Neuronal stem cell (in vitro differentiated cells): ENCODE measurements around the gene MACF1.
"Not testable (repeated sequence)": the region's sequence is repeated elsewhere in the genome, so short reads cannot be mapped to it uniquely, and the experiment has no call there.

ENCODE experiments used
- DNase-seq: peaks from one replicate; pipeline ENCODE4 v3.0.0-alpha.2; 2013; ENCODE audit warnings: low spot score
- H2AFZ ChIP-seq: one replicate; pipeline ENCODE4 v1.6.1; 2013; ENCODE audit warnings: mild to moderate bottlenecking, low read length, inconsistent platforms
- H2AK5ac ChIP-seq: 2 replicates; pipeline ENCODE4 v1.6.1; 2013; ENCODE audit warnings: low read depth, mild to moderate bottlenecking, inconsistent platforms, low read length, moderate library complexity, mixed read lengths
- H2BK120ac ChIP-seq: 2 replicates; pipeline ENCODE4 v1.6.1; 2013; ENCODE audit warnings: low read depth, mild to moderate bottlenecking, inconsistent platforms, low read length, moderate library complexity, mixed read lengths
- H2BK12ac ChIP-seq: one replicate; pipeline ENCODE4 v1.6.1; 2013; ENCODE audit warnings: low read length, inconsistent platforms
- H2BK15ac ChIP-seq: 2 replicates; pipeline ENCODE4 v1.6.1; 2013; ENCODE audit warnings: mild to moderate bottlenecking, low read length, inconsistent platforms, mixed read lengths
- H2BK5ac ChIP-seq: one replicate; pipeline ENCODE4 v1.6.1; 2013; ENCODE audit warnings: inconsistent platforms, mild to moderate bottlenecking, low read length, moderate library complexity
- H3K14ac ChIP-seq: one replicate; pipeline ENCODE4 v1.6.1; 2013; ENCODE audit warnings: low read length, inconsistent platforms
- H3K18ac ChIP-seq: 2 replicates; pipeline ENCODE4 v1.6.1; 2013; ENCODE audit warnings: low read length, inconsistent platforms
- H3K23ac ChIP-seq: 2 replicates; pipeline ENCODE4 v1.6.1; 2013; ENCODE audit warnings: low read depth, mild to moderate bottlenecking, mixed read lengths, low read length, inconsistent platforms; ENCODE audit not compliant: poor library complexity
- H3K27ac ChIP-seq: replicated peaks from 3 replicates; pipeline ENCODE4 v1.5.1; 2013; ENCODE audit warnings: low read length, inconsistent platforms
- H3K27me3 ChIP-seq, 3 experiments: 2 replicates each; pipeline ENCODE4 v1.6.1; 2013; ENCODE audit warnings: low read length in 3 of 3, mild to moderate bottlenecking in 2 of 3, inconsistent platforms in 1 of 3, low read depth in 1 of 3, mixed read lengths in 1 of 3, moderate library complexity in 1 of 3; ENCODE audit not compliant: control insufficient read depth in 3 of 3, insufficient read depth in 3 of 3
- H3K36me3 ChIP-seq, 2 donors: replicated peaks in 1 of 2; 2 replicates each; pipeline ENCODE4 v1.6.1; 2013; ENCODE audit warnings: low read length in 2 of 2; ENCODE audit not compliant: control insufficient read depth in 2 of 2, insufficient read depth in 2 of 2
- H3K4ac ChIP-seq: 2 replicates; pipeline ENCODE4 v1.6.1; 2013; ENCODE audit warnings: inconsistent platforms, mild to moderate bottlenecking, low read length, moderate library complexity
- H3K4me1 ChIP-seq, 2 donors: 1 replicate in 1 of 2; 2 replicates in 1 of 2; pipeline ENCODE4 v1.6.1; 2013; ENCODE audit warnings: low read length in 2 of 2, low read depth in 1 of 2; ENCODE audit not compliant: control insufficient read depth in 2 of 2, insufficient read depth in 1 of 2
- H3K4me2 ChIP-seq: one replicate; pipeline ENCODE4 v1.6.1; 2013; ENCODE audit warnings: mild to moderate bottlenecking, low read length, inconsistent platforms; ENCODE audit not compliant: insufficient read depth, poor library complexity, severe bottlenecking
- H3K4me3 ChIP-seq, 2 donors: 2 replicates each; pipeline ENCODE4 v1.5.1; 2013; ENCODE audit warnings: low read length in 2 of 2, mild to moderate bottlenecking in 2 of 2, inconsistent platforms in 1 of 2, moderate library complexity in 1 of 2
- H3K79me1 ChIP-seq: one replicate; pipeline ENCODE4 v1.6.1; 2013; ENCODE audit warnings: low read depth, mild to moderate bottlenecking, inconsistent platforms, low read length, moderate library complexity
- H3K9ac ChIP-seq: one replicate; pipeline ENCODE4 v1.6.1; 2013; ENCODE audit warnings: mild to moderate bottlenecking, low read depth, low read length, inconsistent platforms; ENCODE audit not compliant: poor library complexity
- H3K9me3 ChIP-seq, 2 donors: replicated peaks in 1 of 2; 2 replicates each; pipeline versions ENCODE3 to v1.6.1; 2013; ENCODE audit warnings: low read length in 2 of 2, mild to moderate bottlenecking in 2 of 2, inconsistent platforms in 1 of 2, low read depth in 1 of 2, mixed read lengths in 1 of 2, moderate library complexity in 1 of 2; ENCODE audit not compliant: control insufficient read depth in 2 of 2, insufficient read depth in 1 of 2
- H4K8ac ChIP-seq: one replicate; pipeline ENCODE4 v1.6.1; 2013; ENCODE audit warnings: low read depth, mild to moderate bottlenecking, inconsistent platforms, low read length, moderate library complexity
- H4K91ac ChIP-seq: one replicate; pipeline ENCODE4 v1.6.1; 2013; ENCODE audit warnings: low read length, low read depth, mild to moderate bottlenecking, inconsistent platforms; ENCODE audit not compliant: poor library complexity
- WGBS, 2 donors: extraction: QIAGEN DNeasy Blood & Tissue Kit; methylation state at CpG; one replicate each; pipeline ENCODE4 v1.1.7; 2013; ENCODE audit warnings: missing lambda C conversion rate in 2 of 2, mixed read lengths in 1 of 2; ENCODE audit not compliant: insufficient read length in 2 of 2, insufficient replicate concordance in 1 of 2; ENCODE audit errors: extremely low coverage in 2 of 2; 5-methylcytosine and 5-hydroxymethylcytosine counted together

The MACF1 gene

GRCh38 chr1:39492118-39493042 is 287.9 kb downstream of the MACF1 start:
- not testable (repeated sequence) for H4K8ac ChIP-seq, H3K4ac ChIP-seq, H3K79me1 ChIP-seq, H3K14ac ChIP-seq, H4K91ac ChIP-seq, H2BK15ac ChIP-seq, H3K4me1 ChIP-seq, DNase-seq, H2AK5ac ChIP-seq, H2BK5ac ChIP-seq, H3K18ac ChIP-seq, H3K9ac ChIP-seq, H2BK120ac ChIP-seq, H3K27ac ChIP-seq, H2BK12ac ChIP-seq, H3K9me3 ChIP-seq
- H3K36me3 ChIP-seq, result peaks cover 0 to 10% of the 10 kb centered on the region in 2 donors
- WGBS, 2 donors, result no CpG with 5 or more reads among the region's 67 CpGs
- H3K4me2 ChIP-seq, result peak overlapping the region; percentile 86
- peak overlapping the region; percentile 89 for H3K23ac ChIP-seq
- peak overlapping the region in 1 of 2 donors; percentile 42 for H3K4me3 ChIP-seq
- H3K27me3 ChIP-seq, result peaks cover 24 to 51% (median 45%) of the 10 kb centered on the region in 3 experiments
- peak overlapping the region; percentile 96 for H2AFZ ChIP-seq

- Histone ChIP-seq H2AK5ac (peak overlapping the region; percentile 3), H3K27me3 (peaks cover 24 to 51% (median 45%) of the 10 kb centered on the region in 3 experiments), H2BK15ac (peak overlapping the region; percentile 49), H3K23ac (peak overlapping the region; percentile 89)
- H4K91ac ChIP-seq, H3K18ac ChIP-seq, H3K14ac ChIP-seq, H3K79me1 ChIP-seq, H2AFZ ChIP-seq, H3K27ac ChIP-seq, H4K8ac ChIP-seq, H3K4ac ChIP-seq, H2BK12ac ChIP-seq, H3K9ac ChIP-seq, H2BK5ac ChIP-seq, H3K4me2 ChIP-seq, H3K4me1 ChIP-seq, DNase-seq, H3K36me3 ChIP-seq, H2BK120ac ChIP-seq, H3K4me3 ChIP-seq, H3K9me3 ChIP-seq: not testable (repeated sequence)
- no CpG with 5 or more reads among the region's 13 CpGs for WGBS, 2 donors
These were observed 288.7 kb downstream of the MACF1 start for GRCh38 chr1:39493043-39493810.

- no peak overlapping the region for H3K9ac ChIP-seq
- no peak overlapping the region for H2BK15ac ChIP-seq
- no peak for DNase-seq
- H2AFZ ChIP-seq, result no peak overlapping the region
- no peaks in the 10 kb centered on the region for H3K9me3 ChIP-seq
- H2AK5ac ChIP-seq, result no peak overlapping the region
- H3K27me3 ChIP-seq, result peaks cover 24 to 45% (median 45%) of the 10 kb centered on the region in 3 experiments
- H3K4me3 ChIP-seq, result no peak overlapping the region
- no peak overlapping the region for H3K27ac ChIP-seq
- no peak overlapping the region for H3K18ac ChIP-seq
- no peak overlapping the region for H4K8ac ChIP-seq
- no peaks in the 10 kb centered on the region for H3K79me1 ChIP-seq
- no peak overlapping the region for H4K91ac ChIP-seq
- no peak overlapping the region for H3K14ac ChIP-seq
- H2BK12ac ChIP-seq, result no peak overlapping the region
- no peak overlapping the region for H2BK120ac ChIP-seq
- no peak overlapping the region for H3K23ac ChIP-seq
- H3K4me1 ChIP-seq, result no peaks in the 10 kb centered on the region
- H2BK5ac ChIP-seq, result no peak overlapping the region
- H3K36me3 ChIP-seq, result no peaks in the 10 kb centered on the region
- H3K4ac ChIP-seq, result no peak overlapping the region
- WGBS, 2 donors, result no CpG with 5 or more reads among the region's 14 CpGs
- H3K4me2 ChIP-seq, result no peak overlapping the region
These were observed 290.3 kb downstream of the MACF1 start for GRCh38 chr1:39494671-39495410.
